Activated CD8-positive, alpha-beta memory T cell treated with anti-CD3 and anti-CD28 coated beads, Interleukin-2, amount 50 U/mL, for 1 hour (primary cell): Measurements from ENCODE around the gene PDE6B.
"Not testable (repeated sequence)": the region's sequence is repeated elsewhere in the genome, so short reads cannot be mapped to it uniquely, and the experiment has no call there.

Experiments
- DNase-seq: peaks from one replicate; pipeline ENCODE4 v3.0.0-alpha.2; 2020; ENCODE audit errors: extremely low read depth

The PDE6B gene

DNA sequence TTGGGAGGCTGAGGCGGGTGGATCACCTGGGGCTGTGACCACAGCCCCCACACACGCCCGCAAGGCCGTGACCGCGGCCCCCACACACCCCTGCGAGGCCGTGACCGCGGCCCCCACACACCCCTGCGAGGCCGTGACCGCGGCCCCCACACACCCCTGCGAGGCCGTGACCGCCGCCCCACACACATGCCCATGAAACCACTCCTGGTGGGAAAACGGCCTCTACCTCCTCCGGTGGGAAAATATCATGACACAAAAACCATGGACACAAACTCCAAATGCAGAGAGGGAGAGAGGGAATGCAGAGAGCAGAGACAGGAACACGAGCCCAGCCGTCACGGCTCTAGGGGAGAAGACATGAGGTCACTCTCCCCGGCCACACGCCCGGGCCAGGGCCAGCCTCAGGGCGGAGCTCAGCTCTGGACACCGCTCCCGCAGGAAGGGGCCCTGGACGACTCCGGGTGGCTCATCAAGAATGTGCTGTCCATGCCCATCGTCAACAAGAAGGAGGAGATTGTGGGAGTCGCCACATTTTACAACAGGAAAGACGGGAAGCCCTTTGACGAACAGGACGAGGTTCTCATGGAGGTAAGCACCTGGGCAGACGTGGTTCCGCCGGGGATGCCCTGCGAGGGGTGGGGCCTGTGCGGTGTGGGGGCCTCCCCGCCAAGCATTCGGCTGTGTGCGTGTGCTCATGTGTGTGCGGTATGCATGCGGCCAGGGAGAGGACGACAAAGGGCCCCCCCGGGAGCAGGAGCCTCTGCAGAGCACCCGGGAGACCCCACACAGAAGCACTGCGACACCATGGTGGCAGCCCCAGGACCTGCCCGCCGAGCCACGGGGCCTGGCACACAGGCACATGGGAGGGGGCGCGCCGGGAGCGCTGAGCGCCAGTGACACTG, 31.3 kb downstream of the PDE6B start:
- DNase-seq = no peak

DNA sequence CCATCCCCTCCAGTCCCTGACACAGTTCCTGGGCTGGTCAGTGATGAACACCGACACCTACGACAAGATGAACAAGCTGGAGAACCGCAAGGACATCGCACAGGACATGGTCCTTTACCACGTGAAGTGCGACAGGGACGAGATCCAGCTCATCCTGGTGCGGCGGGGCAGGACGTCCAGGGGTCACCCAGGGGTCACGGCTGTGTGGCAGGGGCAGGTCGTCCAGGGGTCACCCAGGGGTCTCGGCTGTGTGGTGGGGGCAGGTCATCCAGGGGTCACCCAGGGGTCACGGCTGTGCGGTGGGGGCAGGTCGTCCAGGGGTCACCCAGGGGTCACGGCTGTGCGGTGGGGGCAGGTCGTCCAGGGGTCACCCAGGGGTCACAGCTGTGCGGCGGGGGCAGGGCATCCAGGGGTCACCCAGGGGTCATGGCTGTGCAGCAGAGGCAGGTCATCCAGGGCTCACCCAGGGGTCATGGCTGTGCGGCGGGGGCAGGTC, 32.0 kb downstream of the PDE6B start:
- DNase-seq = no peak

DNA sequence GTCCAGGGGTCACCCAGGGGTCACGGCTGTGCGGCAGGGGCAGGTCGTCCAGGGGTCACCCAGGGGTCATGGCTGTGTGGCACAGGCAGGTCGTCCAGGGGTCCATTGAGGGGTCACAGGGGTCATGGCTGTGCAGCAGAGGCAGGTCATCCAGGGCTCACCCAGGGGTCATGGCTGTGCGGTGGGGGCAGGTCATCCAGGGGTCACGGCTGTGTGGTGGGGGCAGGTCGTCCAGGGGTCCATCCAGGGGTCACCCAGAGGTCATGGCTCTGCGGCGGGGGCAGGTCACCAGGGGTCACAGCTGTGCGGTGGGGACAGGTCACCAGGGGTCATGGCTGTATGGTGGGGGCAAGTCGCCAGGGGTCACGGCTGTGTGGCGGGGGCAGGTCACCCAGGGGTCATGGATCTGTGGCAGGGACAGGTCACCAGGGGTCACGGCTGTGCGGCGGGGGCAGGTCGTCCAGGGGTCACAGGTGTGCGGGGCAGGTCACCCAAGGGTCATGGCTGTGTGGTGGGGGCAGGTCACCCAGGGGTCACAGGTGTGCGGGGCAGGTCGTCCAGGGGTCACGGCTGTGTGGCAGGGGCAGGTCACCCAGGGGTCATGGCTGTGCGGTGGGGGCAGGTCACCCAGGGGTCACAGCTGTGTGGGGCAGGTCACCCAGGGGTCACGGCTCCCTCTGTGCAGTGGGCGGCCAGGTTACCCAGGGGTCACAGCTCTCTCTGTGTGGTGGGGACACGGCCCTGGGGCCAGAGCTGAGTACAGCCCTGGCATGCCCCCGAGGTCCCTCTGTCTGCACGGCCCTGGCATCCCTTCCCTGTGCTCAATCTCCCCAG, 32.7 kb downstream of the PDE6B start:
- DNase-seq = no peak

- no peak for DNase-seq
These were observed 33.6 kb downstream of the PDE6B start for GRCh38 chr4:658681-659667.

DNA sequence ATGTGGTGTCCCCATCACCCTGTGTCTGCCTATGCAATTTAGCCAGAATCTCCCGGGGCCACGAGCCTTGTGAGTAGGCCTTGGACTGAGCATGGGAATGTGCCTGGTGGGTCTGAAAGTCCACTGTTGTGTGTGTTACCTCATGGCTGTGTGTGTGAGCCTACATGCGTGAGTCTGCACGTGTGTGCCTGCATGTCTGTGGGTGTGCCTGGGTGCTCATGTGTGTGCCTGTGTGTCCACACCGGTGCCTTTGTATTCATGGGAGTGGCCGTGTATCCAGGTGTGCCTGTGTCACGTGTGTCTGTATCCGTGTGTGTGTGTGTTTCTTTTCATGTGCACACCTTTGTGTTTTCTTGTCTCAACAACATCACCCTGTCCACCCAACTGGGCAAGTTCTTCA, 34.5 kb downstream of the PDE6B start:
- no peak for DNase-seq

DNA sequence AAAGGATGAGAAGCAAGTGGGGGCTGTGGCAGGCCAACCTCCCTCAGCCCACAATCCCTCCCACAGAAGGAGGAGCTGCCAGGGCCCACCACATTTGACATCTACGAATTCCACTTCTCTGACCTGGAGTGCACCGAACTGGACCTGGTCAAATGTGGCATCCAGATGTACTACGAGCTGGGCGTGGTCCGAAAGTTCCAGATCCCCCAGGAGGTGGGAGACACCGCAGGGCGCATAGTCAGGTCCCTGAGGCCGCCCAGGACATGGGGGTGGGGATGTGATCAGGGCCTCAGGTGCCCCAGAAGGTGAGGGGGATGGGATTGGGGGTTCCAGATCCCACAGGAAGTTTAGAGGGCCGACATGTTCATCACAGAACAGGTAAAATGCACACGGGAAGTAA, 35.0 kb downstream of the PDE6B start:
- no peak for DNase-seq

DNA sequence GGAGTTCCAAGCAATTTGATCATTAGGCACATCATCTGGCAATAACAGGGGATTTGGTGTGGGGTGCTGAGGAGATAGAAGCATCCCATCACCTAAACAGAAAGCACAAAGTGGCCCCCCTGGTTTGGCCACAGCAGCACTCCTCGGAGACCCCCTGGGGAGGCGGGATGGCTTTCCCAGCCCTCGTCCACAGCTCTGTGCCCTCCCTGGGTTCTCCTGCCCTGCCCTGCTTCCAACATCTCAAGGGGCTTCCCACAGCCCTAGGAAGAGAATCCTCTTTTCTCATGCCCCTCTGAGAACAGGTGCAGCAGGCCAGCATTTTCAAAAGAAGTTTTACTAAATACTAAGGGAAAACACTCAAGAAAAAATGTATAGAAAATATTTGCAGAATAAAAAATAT, 35.9 kb downstream of the PDE6B start:
- DNase-seq = no peak

DNA sequence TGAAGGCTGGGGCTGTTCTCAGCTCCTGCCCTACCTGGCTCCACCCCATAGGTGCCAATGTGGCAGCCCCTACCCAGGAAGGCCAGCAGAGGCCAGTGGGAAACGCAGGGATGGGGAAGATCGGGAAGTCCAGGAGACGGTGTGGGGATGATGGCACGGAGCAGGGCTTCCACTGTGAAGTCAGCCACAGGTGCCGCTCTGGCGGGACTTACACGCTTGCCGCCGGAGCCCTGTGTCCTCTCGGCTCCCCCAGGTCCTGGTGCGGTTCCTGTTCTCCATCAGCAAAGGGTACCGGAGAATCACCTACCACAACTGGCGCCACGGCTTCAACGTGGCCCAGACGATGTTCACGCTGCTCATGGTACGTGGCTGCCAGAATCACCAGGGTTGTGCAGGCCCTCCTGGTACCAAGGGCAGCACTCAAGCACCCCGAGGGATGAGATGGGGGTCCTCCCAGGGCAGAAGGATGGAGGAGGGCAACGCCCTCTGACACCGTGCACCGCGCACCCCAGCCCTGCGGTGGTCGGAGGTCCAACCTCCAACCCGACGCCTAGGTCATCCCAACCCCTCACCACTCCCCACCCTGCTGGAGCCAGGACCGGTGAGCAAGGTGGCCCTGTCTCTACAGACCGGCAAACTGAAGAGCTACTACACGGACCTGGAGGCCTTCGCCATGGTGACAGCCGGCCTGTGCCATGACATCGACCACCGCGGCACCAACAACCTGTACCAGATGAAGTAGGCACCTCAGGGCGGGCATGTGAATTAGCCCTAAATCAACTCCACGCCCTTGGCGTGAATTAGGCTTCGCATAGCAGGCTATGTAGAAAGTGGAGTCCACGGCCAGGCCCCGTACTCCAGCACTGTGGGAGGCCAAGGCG, 36.7 kb downstream of the PDE6B start:
- DNase-seq = no peak

GRCh38 chr4:663046-663437, 37.7 kb downstream of the PDE6B start:
- no peak for DNase-seq

DNA sequence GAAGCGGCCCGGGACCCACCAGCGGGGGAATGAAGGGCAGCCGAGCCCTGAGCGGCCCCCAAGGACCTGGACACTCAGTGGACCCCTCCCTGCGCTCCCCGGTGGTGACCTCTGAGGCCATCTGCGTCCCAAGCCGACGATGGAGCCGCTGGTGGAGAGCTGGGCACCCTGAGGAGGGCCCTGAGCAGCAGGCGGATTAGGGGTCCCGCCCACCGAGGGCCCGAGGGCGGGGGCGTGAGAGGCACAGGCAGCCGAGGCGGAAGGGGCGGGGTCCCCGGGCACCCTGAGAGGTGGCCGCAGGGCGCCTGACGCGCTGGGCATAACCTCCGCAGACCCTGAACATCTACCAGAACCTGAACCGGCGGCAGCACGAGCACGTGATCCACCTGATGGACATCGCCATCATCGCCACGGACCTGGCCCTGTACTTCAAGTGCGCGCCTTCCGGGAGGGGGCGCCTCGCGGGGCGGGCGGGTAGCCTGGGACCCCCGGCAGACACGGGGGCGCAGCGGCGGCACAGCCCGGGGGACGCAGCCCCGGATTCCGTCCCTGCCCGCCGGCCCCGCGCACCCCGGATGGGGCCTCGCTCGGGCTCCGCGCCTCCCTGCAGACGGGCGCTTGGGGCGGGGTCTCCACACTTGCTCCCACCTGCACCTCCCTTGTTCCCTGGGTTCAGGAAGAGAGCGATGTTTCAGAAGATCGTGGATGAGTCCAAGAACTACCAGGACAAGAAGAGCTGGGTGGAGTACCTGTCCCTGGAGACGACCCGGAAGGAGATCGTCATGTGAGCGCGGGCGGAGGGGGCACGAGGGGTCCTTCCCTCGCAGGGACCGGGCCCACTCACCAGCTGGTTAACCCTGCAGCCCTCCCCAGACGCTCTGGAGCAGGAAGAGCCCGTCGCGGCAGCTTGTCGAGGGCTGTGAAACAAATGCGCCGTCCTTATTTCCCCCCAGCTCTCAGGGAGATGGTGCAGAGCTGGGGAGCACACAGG, 38.4 kb downstream of the PDE6B start:
- DNase-seq = peak; percentile 47

- DNase-seq = no peak
These were observed 39.4 kb downstream of the PDE6B start for GRCh38 chr4:664713-665231.

DNA sequence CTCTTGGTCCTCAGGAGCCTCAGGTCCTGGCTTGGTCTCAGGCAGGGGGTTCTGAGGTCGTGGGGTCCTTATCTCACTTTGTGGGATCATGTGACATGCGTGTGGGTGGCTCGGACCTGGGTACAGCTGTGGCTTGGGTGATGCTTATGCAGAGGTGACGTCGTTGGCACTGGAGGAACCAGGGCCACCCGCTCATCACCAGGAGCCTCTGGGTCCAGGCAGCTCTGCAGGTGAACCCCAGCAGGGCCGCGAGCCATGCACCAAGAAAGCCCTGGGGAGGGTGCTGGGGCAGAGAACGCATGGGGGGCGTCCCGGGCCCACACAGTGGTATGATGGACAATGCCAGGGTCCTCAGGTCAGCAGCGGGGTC, 40.0 kb downstream of the PDE6B start:
- no peak for DNase-seq

DNA sequence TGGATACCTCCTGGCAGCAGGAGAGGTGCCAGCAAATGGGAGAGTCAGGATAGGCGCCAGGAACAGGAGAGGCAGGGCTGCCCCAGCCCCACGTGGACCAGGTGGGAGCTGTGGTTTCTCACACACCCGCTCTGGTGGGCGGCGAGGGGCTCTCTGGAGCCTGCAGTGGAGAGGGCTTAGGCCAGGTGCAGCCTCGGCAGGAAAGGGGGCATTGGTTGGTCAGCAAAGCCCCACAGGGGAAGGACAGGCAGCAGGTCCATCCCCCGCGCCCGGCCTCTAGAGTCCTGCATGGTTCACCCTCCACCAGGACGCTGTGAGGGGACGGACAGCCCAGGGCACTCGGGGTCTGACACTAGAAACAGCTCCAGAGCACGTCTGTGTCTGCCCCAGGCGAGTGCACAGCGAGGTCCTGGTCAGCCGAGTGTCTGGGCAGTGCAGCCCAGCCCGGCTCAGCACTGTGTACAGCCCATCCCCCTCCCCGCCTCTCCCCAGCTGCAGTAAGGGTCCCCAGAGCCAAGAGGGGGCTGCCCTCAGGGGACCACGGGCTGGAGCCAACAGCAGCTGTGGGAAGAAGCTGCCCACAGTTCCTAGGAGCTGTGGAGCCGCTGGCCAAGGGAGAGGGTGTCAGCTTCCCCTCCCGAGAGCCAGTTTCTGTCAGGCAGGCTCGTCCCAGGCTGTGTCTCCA, 40.5 kb downstream of the PDE6B start:
- no peak for DNase-seq

GRCh38 chr4:666436-666810, 41.0 kb downstream of the PDE6B start:
- no peak for DNase-seq

DNA sequence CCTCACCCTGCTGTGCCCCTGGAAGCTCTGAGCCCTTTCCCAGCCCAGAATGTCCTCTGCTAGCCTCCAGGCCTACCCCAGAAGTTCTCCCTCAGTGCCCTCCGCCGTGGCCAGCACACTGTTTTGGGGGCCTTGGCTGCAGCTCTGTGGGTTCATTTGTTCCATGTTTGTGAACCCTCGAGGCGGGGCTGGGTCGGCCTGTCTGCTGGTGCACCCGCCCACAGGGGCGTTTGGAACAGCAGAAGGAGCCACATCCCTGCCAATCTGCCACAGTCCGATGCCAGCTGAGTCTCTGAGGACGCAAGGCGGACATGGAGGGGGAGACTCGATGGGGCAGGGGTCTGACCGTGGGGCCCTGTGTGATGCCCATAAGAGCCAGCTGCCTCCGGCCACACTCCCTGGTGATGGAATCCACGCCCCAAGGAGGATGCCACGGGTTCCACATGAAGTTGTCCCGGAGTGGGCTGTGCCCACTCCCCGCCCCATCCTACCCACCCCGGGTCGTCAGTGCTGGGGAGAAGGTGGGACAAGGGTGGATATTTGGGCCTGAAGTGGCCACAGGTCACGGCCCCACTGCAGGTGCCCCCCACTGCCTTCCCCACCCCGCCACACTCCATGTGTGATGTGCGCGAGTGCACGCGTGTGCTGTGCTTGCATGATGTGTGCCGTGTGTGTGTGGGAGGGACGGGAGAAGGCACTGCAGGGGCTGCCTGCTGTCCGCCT, 41.6 kb downstream of the PDE6B start:
- no peak for DNase-seq

GRCh38 chr4:667545-667925, 42.2 kb downstream of the PDE6B start:
- DNase-seq = no peak

GRCh38 chr4:668219-668618, 42.8 kb downstream of the PDE6B start:
- not testable (repeated sequence) for DNase-seq
